Osteocyte (in vitro differentiated cells): ENCODE data around the gene VPS4B. TPM values are rescaled to one million over a fixed set of nuclear protein-coding genes. Genes with fewer than 3 reads are reported as not detected.
"Not testable (repeated sequence)": the region's sequence is repeated elsewhere in the genome, so short reads cannot be mapped to it uniquely, and the experiment has no call there.

Source experiments
- DNase-seq: peaks from one replicate; pipeline ENCODE4 v3.0.0; 2021; ENCODE audit warnings: mixed read lengths; ENCODE audit not compliant: unreplicated experiment; ENCODE audit errors: extremely low spot score
- H3K27ac Mint-ChIP-seq: one replicate; pipeline ENCODE4 v1.8.0; 2021; ENCODE audit warnings: mild to moderate bottlenecking, mixed read lengths; ENCODE audit not compliant: unreplicated experiment
- H3K27me3 Mint-ChIP-seq: one replicate; pipeline ENCODE4 v1.8.0; 2021; ENCODE audit warnings: mixed read lengths; ENCODE audit not compliant: unreplicated experiment
- H3K36me3 Mint-ChIP-seq: one replicate; pipeline ENCODE4 v1.8.0; 2021; ENCODE audit warnings: mixed read lengths; ENCODE audit not compliant: unreplicated experiment
- H3K4me1 Mint-ChIP-seq: one replicate; pipeline ENCODE4 v1.8.0; 2021; ENCODE audit warnings: mixed read lengths; ENCODE audit not compliant: unreplicated experiment
- H3K4me3 Mint-ChIP-seq: one replicate; pipeline ENCODE4 v1.8.0; 2021; ENCODE audit warnings: mild to moderate bottlenecking, moderate library complexity, mixed read lengths; ENCODE audit not compliant: unreplicated experiment
- H3K9me3 Mint-ChIP-seq: one replicate; pipeline ENCODE4 v1.8.0; 2021; ENCODE audit warnings: mixed read lengths; ENCODE audit not compliant: unreplicated experiment
- total RNA-seq: library from RNA; stranded (reverse); gene quantifications from 2 replicates; pipeline ENCODE4 v1.2.1, GENCODE V29; 2021
- TF ChIP-seq, protein P1 (sequence below): fragments of 200-600 bp; sonication (generic); IDR thresholded peaks from 2 replicates; pipeline ENCODE4 v1.5.0; 2021; ENCODE audit warnings: antibody characterized with exemption, mild to moderate bottlenecking, moderate library complexity

The VPS4B gene
- total RNA-seq, 1 donor from 2014 or later, result 59.1 TPM

DNA sequence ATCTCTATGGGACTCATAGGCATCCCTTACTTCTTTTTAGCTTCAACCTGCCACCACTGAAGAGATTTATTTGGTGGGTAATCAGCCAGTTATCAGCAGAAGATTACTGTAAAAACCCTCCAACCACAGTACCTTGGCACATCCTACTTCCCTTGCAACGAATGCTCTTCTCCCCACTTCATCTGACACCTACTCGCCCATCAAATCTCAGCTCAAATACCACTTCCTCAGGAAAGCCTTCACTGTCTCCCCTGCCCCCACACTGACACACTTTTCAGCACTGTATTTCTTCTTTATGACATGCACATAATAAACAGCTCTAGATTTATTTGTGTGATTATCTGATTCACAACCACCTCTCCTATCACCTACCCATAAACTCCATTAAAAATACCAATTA, 58.3 kb downstream of the VPS4B start:
- Mint-ChIP-seq H3K4me3 (no peak overlapping the region), H3K4me1 (peaks cover 30% of the 10 kb centered on the region), H3K36me3 (peaks cover 25% of the 10 kb centered on the region), H3K9me3 (no peaks in the 10 kb centered on the region), H3K27ac (no peak overlapping the region), H3K27me3 (no peaks in the 10 kb centered on the region)
- TF ChIP-seq, protein P1, sequence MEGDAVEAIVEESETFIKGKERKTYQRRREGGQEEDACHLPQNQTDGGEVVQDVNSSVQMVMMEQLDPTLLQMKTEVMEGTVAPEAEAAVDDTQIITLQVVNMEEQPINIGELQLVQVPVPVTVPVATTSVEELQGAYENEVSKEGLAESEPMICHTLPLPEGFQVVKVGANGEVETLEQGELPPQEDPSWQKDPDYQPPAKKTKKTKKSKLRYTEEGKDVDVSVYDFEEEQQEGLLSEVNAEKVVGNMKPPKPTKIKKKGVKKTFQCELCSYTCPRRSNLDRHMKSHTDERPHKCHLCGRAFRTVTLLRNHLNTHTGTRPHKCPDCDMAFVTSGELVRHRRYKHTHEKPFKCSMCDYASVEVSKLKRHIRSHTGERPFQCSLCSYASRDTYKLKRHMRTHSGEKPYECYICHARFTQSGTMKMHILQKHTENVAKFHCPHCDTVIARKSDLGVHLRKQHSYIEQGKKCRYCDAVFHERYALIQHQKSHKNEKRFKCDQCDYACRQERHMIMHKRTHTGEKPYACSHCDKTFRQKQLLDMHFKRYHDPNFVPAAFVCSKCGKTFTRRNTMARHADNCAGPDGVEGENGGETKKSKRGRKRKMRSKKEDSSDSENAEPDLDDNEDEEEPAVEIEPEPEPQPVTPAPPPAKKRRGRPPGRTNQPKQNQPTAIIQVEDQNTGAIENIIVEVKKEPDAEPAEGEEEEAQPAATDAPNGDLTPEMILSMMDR, result no peak
- no peak for DNase-seq

DNA sequence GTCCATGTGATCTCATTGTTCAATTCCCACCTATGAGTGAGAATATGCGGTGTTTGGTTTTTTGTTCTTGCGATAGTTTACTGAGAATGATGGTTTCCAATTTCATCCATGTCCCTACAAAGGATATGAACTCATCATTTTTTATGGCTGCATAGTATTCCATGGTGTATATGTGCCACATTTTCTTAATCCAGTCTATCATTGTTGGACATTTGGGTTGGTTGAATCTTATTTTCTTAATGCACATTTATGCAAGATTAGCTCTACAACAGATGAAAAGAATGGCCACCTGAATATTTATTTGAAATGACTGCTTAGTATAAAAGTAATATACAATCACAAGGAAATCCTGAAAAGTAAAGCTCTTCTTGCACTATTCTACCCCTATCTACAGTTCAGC, 58.9 kb downstream of the VPS4B start:
- H3K4me3 Mint-ChIP-seq, H3K27me3 Mint-ChIP-seq, H3K27ac Mint-ChIP-seq, DNase-seq, H3K9me3 Mint-ChIP-seq: not testable (repeated sequence)
- H3K36me3 Mint-ChIP-seq, result peaks cover 25% of the 10 kb centered on the region
- peaks cover 26% of the 10 kb centered on the region for H3K4me1 Mint-ChIP-seq

DNA sequence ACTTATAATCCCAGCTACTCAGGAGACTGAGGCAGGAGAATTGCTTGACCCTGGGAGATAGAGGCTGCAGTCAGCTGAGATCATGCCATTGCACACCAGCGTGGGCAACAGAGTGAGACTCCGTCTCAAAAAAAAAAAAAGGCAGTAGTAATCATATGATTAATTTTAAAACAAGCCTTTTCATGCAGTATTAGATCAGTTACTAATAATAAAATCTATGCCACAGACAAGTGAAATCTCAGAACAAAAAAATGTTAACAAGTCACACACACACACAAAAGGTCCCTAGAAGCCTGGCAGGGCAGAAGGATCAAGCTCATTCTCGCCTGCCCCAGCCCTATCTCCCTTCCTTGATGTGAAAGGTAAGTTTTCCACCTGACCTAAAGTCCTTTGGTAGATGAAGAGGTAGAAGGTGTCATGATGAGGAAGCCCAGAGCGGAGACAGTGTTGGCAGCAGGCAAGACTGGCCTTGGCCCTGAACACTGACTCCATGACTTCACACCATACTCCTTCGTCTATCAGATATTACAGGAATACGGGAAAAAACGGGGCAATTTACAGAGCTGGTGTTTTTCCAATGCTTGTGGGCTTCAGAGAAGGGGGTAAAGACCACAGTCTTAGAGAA, 65.9 kb downstream of the VPS4B start:
- H3K36me3 Mint-ChIP-seq, result peaks cover 46% of the 10 kb centered on the region
- TF ChIP-seq, protein P1, result no peak

DNA sequence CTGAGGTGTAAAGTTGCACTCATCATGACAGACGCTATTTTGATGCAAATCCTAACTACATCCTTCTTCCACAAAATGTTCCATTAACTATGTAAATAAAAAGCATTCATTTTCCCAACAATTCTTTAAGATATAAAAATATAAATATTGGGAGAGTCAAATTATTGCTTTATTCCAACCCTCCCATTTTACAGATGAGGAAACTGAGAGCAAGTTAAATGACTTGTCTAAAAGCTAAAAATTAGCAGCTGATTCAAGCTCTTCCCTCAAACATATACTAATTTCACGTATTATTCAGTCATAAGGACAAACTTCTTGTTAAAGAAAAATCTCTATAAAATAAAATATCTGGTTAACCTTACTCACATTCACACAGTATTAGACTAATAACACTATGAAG, 72.0 kb downstream of the VPS4B start:
- H3K27me3 Mint-ChIP-seq, result no peaks in the 10 kb centered on the region
- DNase-seq, result no peak
- H3K4me1 Mint-ChIP-seq, result no peaks in the 10 kb centered on the region
- H3K27ac Mint-ChIP-seq, result no peak overlapping the region
- TF ChIP-seq, protein P1, result no peak
- H3K4me3 Mint-ChIP-seq, result no peak overlapping the region
- no peaks in the 10 kb centered on the region for H3K9me3 Mint-ChIP-seq
- peaks cover 46% of the 10 kb centered on the region for H3K36me3 Mint-ChIP-seq

More for the DNA sequence above, 65.9 kb downstream of the VPS4B start:
- Mint-ChIP-seq H3K4me1 (no peaks in the 10 kb centered on the region), H3K9me3 (no peaks in the 10 kb centered on the region), H3K27me3 (no peaks in the 10 kb centered on the region), H3K27ac (no peak overlapping the region), H3K4me3 (no peak overlapping the region)
- no peak for DNase-seq

DNA sequence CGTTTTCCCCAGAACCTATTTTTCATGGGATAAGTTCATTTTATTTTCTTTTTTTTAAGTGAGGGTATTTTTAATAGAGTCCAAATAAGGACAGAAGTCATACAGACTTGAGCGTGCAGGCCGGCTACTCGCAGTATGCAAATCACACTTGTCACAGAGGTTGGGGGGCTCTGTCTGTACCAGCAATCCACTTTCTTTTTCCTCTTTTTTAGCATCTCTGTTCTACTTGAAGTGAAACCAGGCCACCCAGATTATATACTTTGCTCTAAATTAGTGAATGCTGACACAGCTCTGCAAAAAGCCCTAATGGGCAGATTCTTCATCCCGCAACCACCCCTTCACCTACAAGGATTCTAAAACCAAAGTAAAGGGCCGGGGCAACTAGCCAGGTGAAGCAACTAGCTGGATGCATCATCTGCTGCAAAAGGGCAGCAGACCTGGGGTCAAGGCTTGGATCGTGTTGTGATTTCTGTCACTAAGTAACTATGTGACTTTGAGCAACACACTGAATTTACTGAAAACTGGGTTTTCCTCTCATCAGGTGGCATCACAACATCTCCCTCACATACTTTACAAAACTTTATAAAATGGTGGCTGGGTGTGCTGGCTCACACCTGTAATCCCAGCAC, 73.7 kb downstream of the VPS4B start:
- Mint-ChIP-seq H3K27me3 (no peaks in the 10 kb centered on the region), H3K27ac (no peak overlapping the region), H3K36me3 (peaks cover 46% of the 10 kb centered on the region), H3K4me1 (no peaks in the 10 kb centered on the region), H3K4me3 (no peak overlapping the region), H3K9me3 (no peaks in the 10 kb centered on the region)
- DNase-seq, result no peak
- TF ChIP-seq, protein P1, result no peak
